ENCODE results near the gene LTC4S. TPM values are rescaled to one million over a fixed set of nuclear protein-coding genes. Genes with fewer than 3 reads are reported as not detected.
A peak's percentile ranks its signal among the peaks of the same experiment; 100 is the strongest.

The LTC4S gene
- total RNA-seq, 1 donor from 2014 or later = 0.39 TPM

DNA sequence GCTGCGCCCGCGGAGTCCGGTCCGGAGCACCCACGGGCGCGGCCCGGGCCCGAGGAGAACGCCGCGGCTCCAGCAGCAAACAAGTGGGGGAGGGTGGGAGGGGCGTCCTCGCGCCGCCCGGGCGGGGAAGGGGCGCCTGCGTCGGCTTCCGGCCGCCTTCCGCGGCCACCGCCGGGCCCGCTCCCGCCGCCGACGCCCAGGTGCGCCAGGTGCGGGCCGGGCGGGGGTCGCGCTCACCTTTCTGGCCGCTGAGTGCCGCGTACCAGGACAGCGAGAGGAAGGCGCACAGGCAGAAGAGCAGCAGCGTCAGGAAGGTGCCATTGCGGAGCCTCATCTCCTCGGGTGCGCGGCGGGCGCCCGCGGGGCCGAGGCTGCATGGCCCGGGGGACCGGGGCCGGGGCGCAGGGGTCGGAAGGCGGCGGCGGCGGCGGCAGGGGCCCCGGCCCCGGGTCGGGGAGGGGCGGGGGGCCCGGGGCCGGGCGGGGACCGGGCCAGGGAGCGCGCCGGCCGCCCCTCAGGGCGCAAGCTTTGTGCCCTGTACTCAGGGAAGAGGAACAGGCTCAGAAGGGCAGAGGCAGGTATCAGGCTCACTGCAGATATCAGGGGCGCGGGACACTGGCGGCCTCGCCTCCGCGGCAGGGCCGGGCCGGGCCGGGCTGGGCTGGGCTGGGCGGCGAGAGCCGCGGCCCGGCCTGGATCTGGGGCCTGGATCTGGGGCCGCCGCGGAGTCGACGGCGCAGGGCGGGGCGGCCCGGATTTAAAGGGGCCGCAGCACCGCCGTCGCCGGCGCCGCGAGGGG, 12.7 kb downstream of the LTC4S start, which contains the start of gene MGAT4B:
MGAT4B (minus strand) TSS at position 617 of the 799 bp plus-strand sequence; CDS start at position 334, 283 bp downstream.
- DNase-seq (ENCODE audit: low read depth in 2 of 2) = peak in 1 of 2 donors; percentile 82

DNA sequence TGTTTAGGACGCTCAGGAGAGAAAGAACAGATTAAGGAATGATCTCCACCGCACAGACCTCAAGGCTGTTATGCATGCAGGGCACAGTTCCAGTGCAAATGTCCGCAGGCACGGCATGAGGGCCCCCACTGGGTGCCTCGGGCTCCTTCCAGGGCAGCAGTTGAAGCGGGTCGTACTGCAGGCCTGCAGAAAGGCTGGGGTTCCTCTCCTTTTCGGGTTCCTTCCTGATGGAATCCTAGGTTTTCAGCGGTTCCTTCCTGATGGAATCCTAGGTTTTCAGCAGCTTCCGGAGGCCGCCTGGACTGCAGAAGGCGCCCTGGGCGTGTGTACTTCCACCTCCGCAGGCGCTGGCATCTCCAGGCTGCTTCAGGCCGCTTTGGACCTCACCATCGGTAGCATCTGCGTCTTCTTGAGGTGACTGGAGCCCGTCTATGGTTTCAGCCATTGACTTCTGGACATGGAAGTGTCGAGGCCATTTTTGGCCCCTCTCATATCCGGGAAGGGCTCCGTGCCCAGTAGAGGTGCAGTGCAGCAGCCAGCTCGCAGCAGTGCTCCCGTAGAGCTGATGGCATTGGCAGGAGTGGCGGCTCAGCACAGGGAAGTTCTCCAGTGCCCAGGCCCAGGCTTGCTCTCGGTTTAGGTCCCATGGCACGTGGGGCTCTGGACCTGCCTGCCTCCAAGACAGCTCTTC, 18.5 kb downstream of the LTC4S start:
- DNase-seq (ENCODE audit: low read depth in 2 of 2) = no peak

DNA sequence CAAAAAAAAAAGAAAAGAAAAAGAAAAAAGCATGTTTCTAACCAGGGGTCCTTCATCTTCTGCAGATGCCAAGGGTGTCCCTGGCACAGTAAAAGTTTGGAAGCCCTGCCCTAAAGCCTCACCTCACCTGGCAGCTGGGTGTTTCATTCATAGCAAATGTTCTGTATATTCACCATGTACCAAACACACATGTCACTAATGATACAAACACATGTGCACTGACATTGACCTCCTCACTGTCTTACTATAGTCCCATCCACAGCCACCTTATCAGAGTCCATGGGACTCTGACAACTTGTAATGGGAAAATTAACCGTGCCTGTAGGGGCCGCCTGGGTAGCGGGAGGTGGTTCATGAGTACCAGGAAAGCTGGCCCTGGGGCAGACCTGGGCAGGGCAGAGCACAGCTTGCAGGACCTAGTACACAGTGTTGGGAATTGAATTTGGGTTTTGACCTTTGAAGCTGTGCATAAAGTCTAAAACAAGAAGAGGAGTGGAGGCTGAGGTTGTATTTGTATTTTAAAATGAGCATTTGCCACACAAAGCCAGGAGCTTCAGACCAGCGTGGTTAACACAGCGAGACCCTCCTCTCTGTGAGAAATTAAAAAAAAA, 19.3 kb downstream of the LTC4S start:
- DNase-seq (ENCODE audit: low read depth in 2 of 2) = no peak

DNA sequence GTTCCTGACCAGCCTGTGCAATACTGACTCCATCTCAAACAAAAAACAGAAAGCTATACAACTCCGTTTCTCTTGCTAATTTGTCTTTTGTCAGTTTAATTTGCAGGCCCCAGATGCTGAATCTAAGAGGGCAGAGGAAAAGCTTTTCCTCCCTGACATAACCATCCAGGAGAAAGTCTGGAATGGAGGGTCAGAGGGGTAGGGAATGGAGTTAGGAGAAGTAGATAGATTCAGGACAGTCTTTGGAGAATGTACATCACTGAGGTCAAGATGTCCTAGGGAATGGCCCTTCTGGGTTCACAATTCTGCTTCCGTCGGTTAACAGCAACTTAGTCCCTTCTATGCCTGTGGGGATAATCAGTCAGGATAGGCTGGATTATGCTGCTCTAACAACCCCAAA, 20.3 kb downstream of the LTC4S start:
- DNase-seq (ENCODE audit: low read depth in 2 of 2) = no peak

- no peak for DNase-seq (ENCODE audit: low read depth in 2 of 2)
Measured at GRCh38 chr5:179815491-179816249, 21.9 kb downstream of the LTC4S start.

- no peak for DNase-seq (ENCODE audit: low read depth in 2 of 2)
Measured at GRCh38 chr5:179816401-179816795, 22.6 kb downstream of the LTC4S start.

- no peak for DNase-seq (ENCODE audit: low read depth in 2 of 2)
Measured at GRCh38 chr5:179816796-179817469, 23.1 kb downstream of the LTC4S start.

DNA sequence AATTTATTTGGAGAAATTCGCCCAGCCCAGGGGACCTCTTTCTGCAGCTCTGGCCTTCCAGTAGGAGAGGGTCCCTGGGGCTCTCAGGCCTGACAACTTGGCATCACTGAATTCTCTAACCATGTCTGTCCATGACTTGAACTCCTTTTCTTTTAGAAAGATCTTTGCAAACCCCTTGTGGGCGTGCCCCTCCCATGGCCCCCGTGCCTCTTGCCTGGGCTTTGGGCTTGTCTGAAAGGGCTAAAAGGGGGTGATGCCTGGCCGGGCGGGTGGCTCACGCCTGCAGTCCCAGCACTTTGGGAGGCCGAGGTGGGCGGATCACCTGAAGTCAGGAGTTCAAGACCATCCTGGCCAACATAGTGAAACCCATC, 23.7 kb downstream of the LTC4S start:
- DNase-seq (ENCODE audit: low read depth in 2 of 2) = no peak

GRCh38 chr5:179817890-179818745, 24.3 kb downstream of the LTC4S start:
- DNase-seq (ENCODE audit: low read depth in 2 of 2) = no peak

DNA sequence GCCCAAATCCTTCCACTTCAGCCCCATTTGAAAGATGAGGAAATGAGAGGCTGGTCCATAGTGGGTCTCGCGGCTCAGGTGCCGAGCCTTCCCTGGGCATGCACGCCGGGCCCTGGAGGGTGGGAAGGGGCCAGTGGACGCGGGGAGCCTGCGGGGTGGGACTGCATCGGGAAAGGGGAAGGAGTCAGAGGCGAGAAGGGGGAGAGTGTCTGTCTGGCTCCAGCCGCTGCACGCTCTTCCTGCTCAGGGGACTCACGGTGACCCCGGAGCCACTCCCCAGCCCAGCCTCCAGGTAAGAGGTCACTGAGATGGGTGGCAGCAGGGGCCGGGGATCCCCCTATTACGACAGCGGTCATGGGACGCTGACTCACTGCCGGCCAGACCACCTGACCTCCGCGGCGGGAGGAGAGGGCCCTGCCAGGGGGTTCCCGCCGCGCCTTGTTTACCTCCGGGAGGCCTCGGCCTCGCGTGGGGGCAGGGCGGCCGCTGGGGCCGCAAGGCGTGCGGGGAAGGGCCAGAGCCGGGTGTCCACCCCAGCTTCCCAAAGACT, 25.0 kb downstream of the LTC4S start:
- peak; percentile 96 to 99 for DNase-seq (ENCODE audit: low read depth in 2 of 2)

DNA sequence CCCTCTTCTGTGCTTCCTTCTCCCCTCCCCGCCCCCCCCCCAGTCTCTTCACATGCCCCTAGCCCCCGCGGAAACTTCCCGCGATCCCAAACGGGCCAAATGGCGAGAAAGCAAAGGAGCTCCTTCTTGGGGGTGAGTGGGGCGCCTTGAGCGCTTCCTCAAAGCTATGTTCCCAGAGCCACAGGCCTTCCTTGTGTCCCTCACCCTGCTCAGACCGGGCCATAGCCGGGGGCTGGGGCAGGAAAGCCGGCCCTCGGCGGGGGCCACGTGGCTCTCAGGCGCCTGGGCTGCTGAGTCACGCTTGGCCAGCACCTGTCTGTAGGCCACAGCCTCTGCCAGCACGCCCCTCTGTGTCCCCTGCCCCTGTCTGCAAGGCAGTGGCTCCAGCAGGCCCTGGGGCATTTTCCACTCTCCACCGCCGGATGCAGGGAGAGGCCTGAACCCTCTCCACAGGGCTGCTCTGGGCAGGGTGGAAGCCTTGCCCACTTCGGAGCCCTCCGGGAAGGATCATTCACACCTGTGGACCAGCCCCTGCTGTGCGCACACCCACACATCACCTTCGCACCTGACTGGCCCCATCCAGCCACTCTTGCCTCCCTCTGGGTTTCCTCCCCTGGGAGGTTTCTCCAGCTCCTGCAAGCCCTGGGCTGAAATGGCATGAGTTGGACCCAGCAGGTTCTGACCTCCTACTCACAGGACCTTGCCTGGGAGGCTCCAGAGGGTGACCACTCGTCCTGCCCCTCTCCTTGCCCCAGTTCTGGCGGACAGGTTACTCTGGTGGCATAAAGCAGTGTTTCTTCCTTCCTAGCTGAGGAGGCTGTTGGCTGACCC, 25.7 kb downstream of the LTC4S start:
- DNase-seq (ENCODE audit: low read depth in 2 of 2) = peak; percentile 82 to 95

DNA sequence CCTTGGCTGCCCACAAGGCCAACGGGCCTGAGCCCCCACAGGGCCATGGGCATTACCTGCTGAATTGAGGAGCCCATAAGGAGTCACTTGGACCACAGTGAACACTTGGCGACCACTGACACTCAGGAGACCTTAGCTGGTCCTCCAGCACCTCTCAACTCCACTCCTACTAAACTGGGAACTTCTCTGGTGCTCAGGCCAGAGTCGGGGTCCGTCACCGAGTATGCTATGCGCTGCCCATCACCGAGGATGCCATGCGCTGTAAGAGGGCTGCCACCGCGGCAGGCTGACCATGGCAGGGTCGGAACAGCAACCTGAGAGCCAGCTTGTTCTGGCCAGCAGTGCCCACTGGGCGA, 26.3 kb downstream of the LTC4S start:
- no peak for DNase-seq (ENCODE audit: low read depth in 2 of 2)

- DNase-seq (ENCODE audit: low read depth in 2 of 2) = peak; percentile 59 to 87
Measured at GRCh38 chr5:179820483-179821297, 26.9 kb downstream of the LTC4S start, which contains the start of gene SQSTM1. TSS of gene SQSTM1 (plus strand) at chr5:179820905. CDS start at chr5:179820937, 32 bp downstream.

DNA sequence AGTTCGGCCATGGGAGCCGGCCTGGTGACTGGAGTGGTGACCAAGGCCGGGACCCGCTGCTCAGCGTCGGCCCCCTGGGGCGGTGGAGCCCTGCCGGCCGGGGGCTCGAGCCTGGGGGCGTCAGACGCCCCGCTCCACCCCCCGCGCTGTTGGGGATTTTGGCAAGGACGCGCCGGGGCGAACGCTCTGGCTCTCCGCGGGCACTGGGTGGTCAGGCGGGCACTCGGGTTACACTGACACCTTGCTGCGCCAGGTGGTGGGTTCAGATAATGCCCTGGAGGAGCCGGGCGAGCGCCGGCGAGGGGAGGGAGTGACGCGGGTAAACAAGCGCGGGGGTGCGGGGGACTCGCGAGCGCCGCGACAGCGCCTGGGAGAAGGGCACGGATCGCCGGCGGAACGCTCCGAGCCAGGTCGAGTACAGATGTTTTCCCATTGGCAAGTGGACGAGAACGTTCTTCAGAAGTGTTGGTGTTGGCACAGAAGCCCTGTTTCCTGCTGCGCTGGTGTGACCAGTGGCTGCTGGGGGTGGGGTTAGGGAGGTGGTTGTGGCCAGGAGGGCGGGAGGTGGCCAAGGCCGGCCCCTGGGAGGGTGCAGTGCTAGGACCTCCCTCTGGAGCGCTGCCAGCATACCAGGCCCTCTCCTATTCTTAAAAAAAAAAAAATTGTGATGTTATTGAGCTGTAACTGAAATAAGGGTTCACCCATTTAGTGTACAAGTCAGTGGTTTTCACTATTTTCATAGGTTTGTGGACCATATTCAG, 27.7 kb downstream of the LTC4S start:
- peak; percentile 94 to 95 for DNase-seq (ENCODE audit: low read depth in 2 of 2)

DNA sequence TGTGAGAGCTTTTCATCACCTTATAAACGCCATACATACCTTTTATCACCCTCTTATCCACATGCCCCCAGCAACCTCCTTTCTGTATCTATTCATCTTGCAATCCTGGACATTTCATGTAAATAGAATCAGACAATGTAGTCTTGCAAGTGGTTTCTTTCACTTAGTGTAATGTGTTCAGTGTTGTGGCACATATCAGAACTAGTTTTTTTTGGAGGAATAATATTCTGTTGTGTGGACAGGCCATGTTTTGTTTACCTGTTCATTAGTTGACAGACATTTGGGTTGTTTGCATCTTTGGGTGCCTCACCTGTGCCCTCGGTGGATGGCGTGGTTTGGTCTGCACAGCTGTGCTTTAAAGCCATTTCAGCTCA, 28.3 kb downstream of the LTC4S start:
- DNase-seq (ENCODE audit: low read depth in 2 of 2) = no peak

DNA sequence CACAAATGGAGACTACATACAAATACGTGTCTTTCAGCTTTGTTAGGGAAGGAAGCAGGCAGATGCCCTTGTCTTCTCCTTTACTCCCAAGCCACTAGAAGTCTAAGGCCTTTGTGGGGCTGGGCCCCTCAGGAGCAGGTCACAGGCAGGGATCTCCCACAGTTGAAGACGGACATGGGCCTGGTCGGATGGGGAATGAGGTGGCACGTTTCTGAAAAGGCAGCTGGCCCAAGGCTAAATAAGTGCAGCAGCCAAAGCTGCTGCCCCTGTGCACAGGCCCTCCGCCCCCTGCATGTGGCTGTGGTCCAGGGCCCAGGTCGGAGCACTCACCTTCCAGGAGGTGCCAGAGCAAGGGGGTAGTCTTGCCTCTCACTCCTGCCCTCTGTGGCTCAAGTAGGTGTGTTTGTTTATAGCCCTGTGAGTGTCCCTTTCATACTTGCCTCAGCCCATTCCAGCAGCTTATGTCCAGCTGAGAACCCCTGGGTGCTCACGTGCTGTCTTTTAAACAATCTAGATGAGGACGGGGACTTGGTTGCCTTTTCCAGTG, 28.7 kb downstream of the LTC4S start:
- DNase-seq (ENCODE audit: low read depth in 2 of 2) = no peak

Measured in dermis microvascular lymphatic vessel endothelial cell (primary cell).